Measurements from ENCODE around the gene RALGPS2.
"Not testable (repeated sequence)": the region's sequence is repeated elsewhere in the genome, so short reads cannot be mapped to it uniquely, and the experiment has no call there.

The RALGPS2 gene

GRCh38 chr1:178946855-178947676 lies 222.0 kb downstream of the RALGPS2 start:
- no peak for DNase-seq

GRCh38 chr1:178947677-178947981 lies 222.6 kb downstream of the RALGPS2 start:
- no peak for DNase-seq

GRCh38 chr1:178948676-178949075 lies 223.6 kb downstream of the RALGPS2 start:
- DNase-seq, result no peak

- DNase-seq, result not testable (repeated sequence)
Observed at GRCh38 chr1:178949866-178950265, 224.8 kb downstream of the RALGPS2 start.

- DNase-seq, result no peak
Observed at GRCh38 chr1:178951600-178951999, 226.6 kb downstream of the RALGPS2 start.

GRCh38 chr1:178953034-178953433 lies 228.0 kb downstream of the RALGPS2 start:
- DNase-seq, result peak; percentile 77

GRCh38 chr1:178953538-178954324 lies 228.7 kb downstream of the RALGPS2 start:
- no peak for DNase-seq

GRCh38 chr1:178954325-178954690 lies 229.3 kb downstream of the RALGPS2 start:
- DNase-seq, result no peak

GRCh38 chr1:178954937-178955336 lies 229.9 kb downstream of the RALGPS2 start:
- DNase-seq, result no peak

GRCh38 chr1:178955391-178955954 lies 230.4 kb downstream of the RALGPS2 start:
- no peak for DNase-seq

GRCh38 chr1:178958491-178958890 lies 233.4 kb downstream of the RALGPS2 start:
- DNase-seq, result no peak

GRCh38 chr1:178959543-178960460 lies 234.8 kb downstream of the RALGPS2 start:
- DNase-seq, result no peak

- DNase-seq, result peak; percentile 71
Observed at GRCh38 chr1:178960482-178961240, 235.6 kb downstream of the RALGPS2 start.

GRCh38 chr1:178961331-178961730 lies 236.3 kb downstream of the RALGPS2 start:
- no peak for DNase-seq

GRCh38 chr1:178961868-178962267 lies 236.8 kb downstream of the RALGPS2 start:
- no peak for DNase-seq

GRCh38 chr1:178962853-178963711 lies 238.0 kb downstream of the RALGPS2 start:
- no peak for DNase-seq

GRCh38 chr1:178964469-178965330 lies 239.7 kb downstream of the RALGPS2 start:
- DNase-seq, result no peak

- no peak for DNase-seq
Observed at GRCh38 chr1:178966312-178966711, 241.3 kb downstream of the RALGPS2 start.

- DNase-seq, result no peak
Observed at GRCh38 chr1:178969226-178969987, 244.4 kb downstream of the RALGPS2 start.

Measured in right forelimb (tissue), 1 donor.